HEK293T (cell line): ENCODE measurements around the gene AK1.

ENCODE experiments used
- CTCF ChIA-PET: fragments of 350-600 bp; formaldehyde crosslinking; extraction: SDS; loops from one replicate; lab custom pipeline; 2021; ENCODE audit warnings: antibody characterized with exemption, inconsistent platforms; lab: Yijun Ruan, JAX
- POLR2A ChIA-PET: fragments of 350-600 bp; formaldehyde crosslinking; extraction: SDS; loops from one replicate; lab custom pipeline; 2020; ENCODE audit warnings: antibody characterized with exemption, inconsistent platforms; lab: Yijun Ruan, JAX
- DNase-seq: peaks from one replicate; pipeline ENCODE4 v3.0.0; 2012; ENCODE audit warnings: mixed read lengths; ENCODE audit errors: extremely low spot score
- ARNT ChIP-seq: fragments of 450-650 bp; IDR thresholded peaks from 2 replicates; pipeline ENCODE4 v1.6.1; 2017; ENCODE audit warnings: mild to moderate bottlenecking
- BHLHE40 ChIP-seq: fragments of 450-650 bp; IDR thresholded peaks from 2 replicates; pipeline ENCODE4 v1.6.1; 2016; ENCODE audit warnings: mild to moderate bottlenecking, moderate library complexity, borderline replicate concordance
- CTBP1 ChIP-seq: fragments of 450-650 bp; IDR thresholded peaks from 2 replicates; pipeline ENCODE4 v1.6.1; 2016; ENCODE audit warnings: borderline replicate concordance
- ELF4 ChIP-seq: fragments of 450-650 bp; IDR thresholded peaks from 2 replicates; pipeline ENCODE4 v1.6.1; 2017; ENCODE audit warnings: antibody characterized with exemption
- FOXA1 ChIP-seq: fragments of 450-650 bp; IDR thresholded peaks from 2 replicates; pipeline ENCODE4 v1.6.1; 2016; ENCODE audit warnings: mild to moderate bottlenecking
- FOXK2 ChIP-seq: fragments of 450-650 bp; IDR thresholded peaks from 2 replicates; pipeline ENCODE4 v1.6.1; 2016; ENCODE audit warnings: mild to moderate bottlenecking
- FOXM1 ChIP-seq: fragments of 450-650 bp; IDR thresholded peaks from 2 replicates; pipeline ENCODE4 v1.6.1; 2017; ENCODE audit warnings: mild to moderate bottlenecking, borderline replicate concordance
- HDGF ChIP-seq: fragments of 450-650 bp; IDR thresholded peaks from 2 replicates; pipeline ENCODE4 v1.6.1; 2017; ENCODE audit warnings: antibody characterized with exemption, borderline replicate concordance
- L3MBTL2 ChIP-seq: fragments of 450-650 bp; conservative IDR thresholded peaks from 2 replicates; pipeline ENCODE4 v1.6.1; 2016; ENCODE audit warnings: mild to moderate bottlenecking
- LEF1 ChIP-seq: fragments of 450-650 bp; IDR thresholded peaks from 2 replicates; pipeline ENCODE4 v1.6.1; 2017; ENCODE audit warnings: mild to moderate bottlenecking, borderline replicate concordance
- NFRKB ChIP-seq: fragments of 450-650 bp; IDR thresholded peaks from 2 replicates; pipeline ENCODE4 v1.6.1; 2016; ENCODE audit warnings: mild to moderate bottlenecking, moderate library complexity
- PKNOX1 ChIP-seq: fragments of 450-650 bp; IDR thresholded peaks from 2 replicates; pipeline ENCODE4 v1.6.1; 2016
- SP1 ChIP-seq: fragments of 450-650 bp; IDR thresholded peaks from 2 replicates; pipeline ENCODE4 v1.6.1; 2017
- SUZ12 ChIP-seq: fragments of 450-650 bp; IDR thresholded peaks from 2 replicates; pipeline ENCODE4 v1.6.1; 2016; ENCODE audit warnings: mild to moderate bottlenecking
- TARDBP ChIP-seq: fragments of 450-650 bp; IDR thresholded peaks from 2 replicates; pipeline ENCODE4 v1.6.1; 2016
- ZNF384 ChIP-seq: fragments of 450-650 bp; IDR thresholded peaks from 2 replicates; pipeline ENCODE4 v1.6.1; 2016

Gene AK1

GRCh38 chr9:127863191-127863621, 14.3 kb downstream of the AK1 start:
- ChIA-PET CTCF (interaction anchor here (0.6 to 1.1 kb wide), 2 partner anchors 128 to 228 kb away, joined by 4 read pairs; partner anchors contain the start of gene TOR2A), POLR2A (interaction anchor here (0.8 kb wide), 1 partner anchor 37 kb away, joined by 3 read pairs; no protein-coding TSS in a partner anchor)
- TF ChIP-seq SUZ12 (no peak), PKNOX1 (no peak), CTBP1 (no peak), FOXA1 (no peak), BHLHE40 (no peak)
- no peak for DNase-seq

- TF ChIP-seq NFRKB = no peak
- CTCF ChIA-PET = interaction anchor here (0.6 to 1.2 kb wide), 4 partner anchors 31 to 227 kb away, joined by 3 to 6 read pairs (median 4); partner anchors contain the start of gene TOR2A
- DNase-seq = no peak
- POLR2A ChIA-PET = interaction anchor here (0.8 kb wide), 1 partner anchor 36 kb away, joined by 3 read pairs; no protein-coding TSS in a partner anchor
These were observed 15.1 kb downstream of the AK1 start for GRCh38 chr9:127862075-127863011.

GRCh38 chr9:127860779-127861178, 16.7 kb downstream of the AK1 start:
- TF ChIP-seq TARDBP (no peak), FOXM1 (no peak), FOXA1 (no peak), HDGF (no peak), ARNT (no peak), L3MBTL2 (no peak), FOXK2 (no peak), BHLHE40 (no peak), PKNOX1 (no peak), SP1 (no peak), ELF4 (no peak), NFRKB (no peak), CTBP1 (no peak)
- ChIA-PET POLR2A (no interaction called here), CTCF (interaction anchor here (0.5 to 1.2 kb wide), 2 partner anchors 9 to 126 kb away, joined by 3 read pairs; partner anchors contain the start of gene TOR2A)
- DNase-seq = no peak

- ChIA-PET POLR2A (interaction anchor here (0.6 kb wide), 1 partner anchor 1145 kb away, joined by 3 read pairs; no protein-coding TSS in a partner anchor), CTCF (no interaction called here)
- DNase-seq = no peak
- no peak for TF ChIP-seq HDGF
- no peak for TF ChIP-seq TARDBP
- no peak for TF ChIP-seq PKNOX1
- TF ChIP-seq SUZ12 = no peak
- TF ChIP-seq FOXK2 = no peak
- TF ChIP-seq CTBP1 = no peak
- TF ChIP-seq NFRKB = no peak
- TF ChIP-seq BHLHE40 = no peak
- no peak for TF ChIP-seq FOXA1
- TF ChIP-seq ARNT = no peak
- no peak for TF ChIP-seq L3MBTL2
- no peak for TF ChIP-seq FOXM1
These were observed 17.2 kb downstream of the AK1 start for GRCh38 chr9:127860260-127860659.

- ChIA-PET CTCF (interaction anchor here (0.8 kb wide), 1 partner anchor 12 kb away, joined by 3 read pairs; no protein-coding TSS in a partner anchor), POLR2A (interaction anchor here (1.7 kb wide), 1 partner anchor 73 kb away, joined by 4 read pairs; the partner anchor contains the start of gene CDK9)
- DNase-seq = no peak
- TF ChIP-seq PKNOX1 (no peak), SP1 (no peak), FOXK2 (no peak), L3MBTL2 (no peak), HDGF (no peak), FOXM1 (no peak), CTBP1 (no peak), NFRKB (no peak), TARDBP (no peak), SUZ12 (no peak), FOXA1 (no peak), ARNT (no peak), BHLHE40 (no peak), LEF1 (no peak), ZNF384 (no peak), ELF4 (no peak)
These were observed 19.4 kb downstream of the AK1 start for GRCh38 chr9:127858041-127858512.
